HepG2 (cell line): Measurements from ENCODE around the gene CYP21A2. TPM values are rescaled to one million over a fixed set of nuclear protein-coding genes. Genes with fewer than 3 reads are reported as not detected.
A peak's percentile ranks its signal among the peaks of the same experiment; 100 is the strongest.
"Not testable (repeated sequence)": the region's sequence is repeated elsewhere in the genome, so short reads cannot be mapped to it uniquely, and the experiment has no call there.

ENCODE experiments used
- ATAC-seq: fragments of 200-7000 bp; cut with Tn5 transposase; 3 replicates; pipeline ENCODE4 v1.9.1; 2020; ENCODE audit warnings: mild to moderate bottlenecking, moderate library complexity
- BruUV-seq: library from RNA; stranded (reverse); fragments of 400-500 nt; replicated peaks from 2 replicates; lab custom pipeline; 2021; lab: Mats Ljungman, UMichigan
- CTCF ChIA-PET: fragments of 300-600 bp; formaldehyde crosslinking; extraction: SDS; loops from one replicate; lab custom pipeline; 2021; ENCODE audit warnings: low total read pairs, inconsistent platforms, low intra/inter-chr PET ratio; lab: Yijun Ruan, JAX
- POLR2A ChIA-PET: fragments of 350-600 bp; sonication (Branson Sonifier 250); formaldehyde crosslinking; loops from one replicate; lab custom pipeline; 2020; ENCODE audit warnings: antibody characterized with exemption, inconsistent platforms; lab: Yijun Ruan, JAX
- DNase-seq: peaks from one replicate; pipeline ENCODE4 v3.0.0-alpha.2; 2015; ENCODE audit warnings: low spot score
- FAIRE-seq: peaks from 3 replicates; lab custom pipeline; 2011; peaks lifted over from hg19 to GRCh38; lab: Jason Lieb, UNC
- H2AFZ ChIP-seq: one replicate; pipeline ENCODE4 v1.6.1; 2011; ENCODE audit warnings: low read length, inconsistent platforms
- H3K27ac ChIP-seq: fragments of 300-600 bp; 3 replicates; pipeline ENCODE4 v1.8.0; 2011; ENCODE audit warnings: mixed run types, mild to moderate bottlenecking, mixed read lengths, low read length, inconsistent platforms; ENCODE audit not compliant: insufficient read depth; ENCODE audit errors: extremely low read length
- H3K27me3 ChIP-seq, 2 experiments: fragments of 200-600 bp in 1 of 2; 2 replicates in 1 of 2; 3 replicates in 1 of 2; pipeline versions ENCODE4 v1.6.0 to v1.8.0; 2011; ENCODE audit warnings: low read length in 2 of 2, mild to moderate bottlenecking in 2 of 2, moderate library complexity in 2 of 2, inconsistent platforms in 1 of 2; ENCODE audit not compliant: insufficient read depth in 2 of 2, control insufficient read depth in 1 of 2
- H3K36me3 ChIP-seq, 2 experiments: fragments of 200-600 bp in 1 of 2; replicated peaks in 1 of 2; 2 replicates in 1 of 2; 3 replicates in 1 of 2; pipeline versions ENCODE4 v1.5.1 to v1.8.0; 2011; ENCODE audit warnings: low read length in 2 of 2, inconsistent platforms in 1 of 2; ENCODE audit not compliant: insufficient read depth in 2 of 2, control insufficient read depth in 1 of 2
- H3K4me1 ChIP-seq: 2 replicates; pipeline ENCODE4 v1.5.1; 2012; ENCODE audit warnings: low read length, inconsistent platforms; ENCODE audit not compliant: insufficient read depth
- H3K4me2 ChIP-seq: 2 replicates; pipeline ENCODE4 v1.6.0; 2011; ENCODE audit warnings: low read depth, low read length, inconsistent platforms
- H3K4me3 ChIP-seq, 3 experiments: fragments of 200-600 bp in 1 of 3; sonication (generic), shearing (Covaris generic) in 1 of 3; replicated peaks in 1 of 3; 2 replicates each; pipeline ENCODE4 v1.5.1; 2011 to 2016; ENCODE audit warnings: low read length in 3 of 3, inconsistent platforms in 2 of 3, low read depth in 2 of 3, mild to moderate bottlenecking in 2 of 3, control low read depth in 1 of 3, mixed read lengths in 1 of 3; ENCODE audit not compliant: insufficient read depth in 1 of 3
- H3K79me2 ChIP-seq: one replicate; pipeline ENCODE4 v1.6.1; 2011; ENCODE audit warnings: low read length, inconsistent platforms; ENCODE audit not compliant: insufficient read depth
- H3K9ac ChIP-seq: 2 replicates; pipeline ENCODE4 v1.6.0; 2011; ENCODE audit warnings: mild to moderate bottlenecking, low read depth, low read length, inconsistent platforms; ENCODE audit not compliant: insufficient read depth
- H3K9me3 ChIP-seq: 2 replicates; pipeline ENCODE4 v1.5.1; 2012; ENCODE audit warnings: mild to moderate bottlenecking, low read length
- H4K20me1 ChIP-seq: 2 replicates; pipeline ENCODE4 v1.6.0; 2011; ENCODE audit warnings: inconsistent platforms, mild to moderate bottlenecking, low read length, moderate library complexity; ENCODE audit not compliant: insufficient read depth
- WGBS: methylation state at CpG from one replicate; pipeline ENCODE4 v1.1.6; 2017; ENCODE audit warnings: low lambda C conversion rate; 5-methylcytosine and 5-hydroxymethylcytosine counted together
- in situ Hi-C: cut with HindIII; loops from 2 replicates; pipeline ENCODE4 v1.10.0; 2017; ENCODE audit warnings: low pct_unique_long_range_greater_than_20kb; ENCODE audit not compliant: extremely low pct_ligation_motif_present
- intact Hi-C: fragments of 100-400 bp; cut with micrococcal nuclease; formaldehyde crosslinking; loops from one replicate; pipeline ENCODE4 v1.10.0; 2022; ENCODE audit not compliant: unreplicated experiment
- polyA plus RNA-seq, 8 experiments: library from polyadenylated mRNA; depleted of rRNA in 3 of 8; stranded (reverse) in 7 of 8; unstranded in 1 of 8; fragments of >200 nt; fragmentation: Illumina TruSeq in 4 of 8; extraction: Trizol in 4 of 8; gene quantifications; 2 replicates each; pipeline versions ENCODE4 v1.2.1 to v1.2.3, GENCODE V29; 2011 to 2016; ENCODE audit warnings: low read depth in 4 of 8, missing spikeins in 1 of 8, mixed read lengths in 1 of 8; ENCODE audit not compliant: insufficient read depth in 1 of 8
- total RNA-seq, 5 experiments: library from RNA; depleted of rRNA; stranded (reverse); fragments of >200 nt; fragmentation: Illumina TruSeq; extraction: Trizol; gene quantifications; 2 replicates each; pipeline ENCODE4 v1.2.3, GENCODE V29; 2016; ENCODE audit warnings: low read depth in 1 of 5

CYP21A2 gene
- total and polyA plus RNA-seq, 2 of the 13 experiments (the other 11 are each of a cell fraction or from before 2014, with no cell fraction given) = 1.5 to 6.3 TPM

DNA sequence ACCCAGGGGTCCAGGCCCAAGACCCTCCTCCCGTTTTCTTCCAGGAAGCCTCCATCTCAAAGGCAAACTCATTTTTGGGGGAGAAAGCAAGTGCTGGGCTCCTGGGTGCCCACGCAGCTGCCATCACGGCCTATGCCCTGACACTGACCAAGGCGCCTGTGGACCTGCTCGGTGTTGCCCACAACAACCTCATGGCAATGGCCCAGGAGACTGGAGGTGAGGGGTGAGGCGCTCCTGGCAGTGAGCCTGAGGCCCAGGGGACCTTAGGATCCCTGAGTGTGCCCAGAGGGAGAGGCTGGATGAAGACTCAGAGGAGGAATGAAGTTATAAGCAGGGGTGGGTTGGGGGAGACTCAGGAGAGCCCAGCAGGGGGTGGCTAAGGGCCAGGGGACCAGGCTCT lies 41.8 kb upstream of the CYP21A2 start:
- H3K9me3 ChIP-seq, H3K27me3 ChIP-seq, H3K79me2 ChIP-seq, H3K4me3 ChIP-seq, H3K27ac ChIP-seq, H3K4me2 ChIP-seq, DNase-seq, intact Hi-C loops, FAIRE-seq, H3K9ac ChIP-seq, ATAC-seq, H3K4me1 ChIP-seq, H4K20me1 ChIP-seq, POLR2A ChIA-PET, in situ Hi-C loops, H2AFZ ChIP-seq, BruUV-seq, CTCF ChIA-PET, H3K36me3 ChIP-seq: not testable (repeated sequence)
- 98% methylated on average over 5 of the region's 6 CpGs for WGBS

DNA sequence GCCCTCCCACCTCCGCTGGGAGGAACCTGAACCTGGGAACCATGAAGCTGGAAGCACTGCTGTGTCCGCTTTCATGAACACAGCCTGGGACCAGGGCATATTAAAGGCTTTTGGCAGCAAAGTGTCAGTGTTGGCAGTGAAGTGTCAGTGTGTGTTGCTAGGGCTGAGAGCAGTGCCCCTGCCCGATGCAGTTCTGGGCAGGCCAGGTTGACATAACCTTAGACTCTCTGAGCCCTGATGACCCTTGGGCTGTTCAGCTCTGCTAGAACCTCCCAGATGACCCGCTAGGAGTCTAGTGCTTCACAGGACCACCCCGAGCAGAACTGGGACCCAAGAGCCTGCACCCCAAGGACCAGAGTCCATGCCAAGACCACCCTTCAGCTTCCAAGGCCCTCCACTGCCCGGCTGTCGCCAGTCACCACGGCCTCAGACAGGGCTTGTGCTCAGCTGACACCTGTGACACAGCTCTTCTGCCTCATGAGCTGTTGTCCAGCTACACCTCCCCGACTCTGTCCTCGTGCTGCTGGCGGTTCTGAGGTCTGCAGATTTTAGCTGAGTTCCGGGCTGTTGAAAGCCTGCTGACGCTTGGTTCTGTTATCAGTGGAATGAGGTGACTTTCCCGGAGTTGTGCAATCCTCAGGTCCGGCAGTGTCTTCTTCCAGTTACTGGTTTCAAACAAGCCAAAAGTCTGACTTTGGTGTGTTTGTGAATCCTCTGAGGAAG lies 35.5 kb upstream of the CYP21A2 start:
- BruUV-seq, H3K79me2 ChIP-seq, CTCF ChIA-PET, DNase-seq, H3K36me3 ChIP-seq, H2AFZ ChIP-seq, H3K4me3 ChIP-seq, H3K27me3 ChIP-seq, H3K4me2 ChIP-seq, H3K9me3 ChIP-seq, POLR2A ChIA-PET, intact Hi-C loops, H4K20me1 ChIP-seq, H3K27ac ChIP-seq, in situ Hi-C loops, H3K9ac ChIP-seq: not testable (repeated sequence)
- FAIRE-seq (peak; percentile 100), ATAC-seq (peak; percentile 79)
- no CpG with 5 or more reads among the region's 15 CpGs for WGBS
- H3K4me1 ChIP-seq = peaks cover 31% of the 10 kb centered on the region

DNA sequence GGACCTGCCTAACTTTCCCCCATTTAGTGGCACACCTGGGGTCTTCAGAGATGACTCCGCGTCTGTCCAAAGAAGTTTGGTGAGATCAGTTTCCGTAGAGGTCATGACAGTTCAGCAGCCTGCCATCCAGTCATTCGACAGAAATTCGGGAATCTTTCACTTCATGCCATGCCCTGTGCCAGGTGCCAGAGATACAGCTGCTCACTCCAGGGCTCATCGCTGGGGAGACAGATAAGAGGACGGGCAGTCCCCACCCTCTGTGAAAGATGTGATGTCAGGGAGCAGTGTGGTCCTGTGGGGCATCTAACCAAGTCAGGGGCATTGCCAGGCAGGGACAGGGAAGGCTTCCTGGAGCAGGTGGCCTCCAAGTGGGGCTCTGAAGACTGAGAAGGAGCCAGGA lies 34.9 kb upstream of the CYP21A2 start:
- H3K9me3 ChIP-seq, H3K4me3 ChIP-seq, H3K79me2 ChIP-seq, in situ Hi-C loops, H2AFZ ChIP-seq, H4K20me1 ChIP-seq, H3K9ac ChIP-seq, H3K4me2 ChIP-seq, BruUV-seq, H3K27me3 ChIP-seq, H3K36me3 ChIP-seq, CTCF ChIA-PET, FAIRE-seq, H3K27ac ChIP-seq, intact Hi-C loops, POLR2A ChIA-PET, DNase-seq: not testable (repeated sequence)
- WGBS = no CpG with 5 or more reads among the region's 7 CpGs
- peaks cover 31% of the 10 kb centered on the region for H3K4me1 ChIP-seq
- ATAC-seq = peak; percentile 1
